ENCODE data around the gene ERMARD.

Gene ERMARD

GRCh38 chr6:169803271-169803811 is 51.9 kb downstream of the ERMARD start:
- ATAC-seq = peak in 1 of 2 donors; percentile 12

GRCh38 chr6:169803816-169804340 is 52.5 kb downstream of the ERMARD start:
- no peak for ATAC-seq

GRCh38 chr6:169804427-169804826 is 53.0 kb downstream of the ERMARD start:
- no peak for ATAC-seq

- no peak for ATAC-seq
These were observed 53.9 kb downstream of the ERMARD start for GRCh38 chr6:169805242-169805838.

- peak in 1 of 2 donors; percentile 16 for ATAC-seq
These were observed 55.3 kb downstream of the ERMARD start for GRCh38 chr6:169806701-169807100.

GRCh38 chr6:169807229-169807628 is 55.8 kb downstream of the ERMARD start:
- no peak for ATAC-seq

- no peak for ATAC-seq
These were observed 56.5 kb downstream of the ERMARD start for GRCh38 chr6:169807699-169808607.

- no peak for ATAC-seq
These were observed 57.2 kb downstream of the ERMARD start for GRCh38 chr6:169808608-169808967.

GRCh38 chr6:169809386-169809785 is 58.0 kb downstream of the ERMARD start:
- ATAC-seq = no peak

- ATAC-seq = no peak
These were observed 58.9 kb downstream of the ERMARD start for GRCh38 chr6:169810066-169810989.

- ATAC-seq = no peak
These were observed 59.6 kb downstream of the ERMARD start for GRCh38 chr6:169811072-169811471.

GRCh38 chr6:169811521-169812256 is 60.3 kb downstream of the ERMARD start:
- ATAC-seq = no peak

- no peak for ATAC-seq
These were observed 60.8 kb downstream of the ERMARD start for GRCh38 chr6:169812257-169812644.

- no peak for ATAC-seq
These were observed 62.5 kb downstream of the ERMARD start for GRCh38 chr6:169813969-169814368.

GRCh38 chr6:169816054-169816453 is 64.6 kb downstream of the ERMARD start:
- no peak for ATAC-seq

- ATAC-seq = no peak
These were observed 65.6 kb downstream of the ERMARD start for GRCh38 chr6:169816975-169817374.

- no peak for ATAC-seq
These were observed 68.9 kb downstream of the ERMARD start for GRCh38 chr6:169820358-169820757.

- ATAC-seq = no peak
These were observed 72.6 kb downstream of the ERMARD start for GRCh38 chr6:169824021-169824420.

- no peak for ATAC-seq
These were observed 73.6 kb downstream of the ERMARD start for GRCh38 chr6:169824848-169825557.

- ATAC-seq = no peak
These were observed 74.3 kb downstream of the ERMARD start for GRCh38 chr6:169825558-169826225.

- no peak for ATAC-seq
These were observed 75.3 kb downstream of the ERMARD start for GRCh38 chr6:169826697-169827096.
